ENCODE results near the gene RANBP10.

GRCh38 chr16:67708368-67708771, 98.0 kb downstream of the RANBP10 start:
- TF ChIP-seq CTCF (IDR thresholded peaks at IDR 0.05) (no peak), POLR2A (IDR thresholded peaks at IDR 0.05) (no peak)
